ENCODE data around the gene EMP3.
"Not testable (repeated sequence)": the region's sequence is repeated elsewhere in the genome, so short reads cannot be mapped to it uniquely, and the experiment has no call there.

Gene EMP3

GRCh38 chr19:48346191-48346590 is 20.8 kb downstream of the EMP3 start:
- DNase-seq (ENCODE audit: low read depth in 2 of 2) = no peak

GRCh38 chr19:48348045-48348444 is 22.7 kb downstream of the EMP3 start:
- DNase-seq (ENCODE audit: low read depth in 2 of 2) = no peak

GRCh38 chr19:48348737-48349136 is 23.4 kb downstream of the EMP3 start:
- no peak for DNase-seq (ENCODE audit: low read depth in 2 of 2)

GRCh38 chr19:48350856-48351255 is 25.5 kb downstream of the EMP3 start:
- no peak for DNase-seq (ENCODE audit: low read depth in 2 of 2)

- peak in 1 of 2 donors; percentile 64 for DNase-seq (ENCODE audit: low read depth in 2 of 2)
Observed at GRCh38 chr19:48351341-48351752, 26.0 kb downstream of the EMP3 start.

- no peak for DNase-seq (ENCODE audit: low read depth in 2 of 2)
Observed at GRCh38 chr19:48353677-48354076, 28.3 kb downstream of the EMP3 start.

GRCh38 chr19:48354332-48354992 is 29.1 kb downstream of the EMP3 start:
- DNase-seq (ENCODE audit: low read depth in 2 of 2) = no peak

- no peak for DNase-seq (ENCODE audit: low read depth in 2 of 2)
Observed at GRCh38 chr19:48355365-48355954, 30.1 kb downstream of the EMP3 start.

- DNase-seq (ENCODE audit: low read depth in 2 of 2) = no peak
Observed at GRCh38 chr19:48359123-48359522, 33.8 kb downstream of the EMP3 start.

- DNase-seq (ENCODE audit: low read depth in 2 of 2) = no peak
Observed at GRCh38 chr19:48361912-48362311, 36.6 kb downstream of the EMP3 start.

GRCh38 chr19:48362716-48363499 is 37.6 kb downstream of the EMP3 start:
- peak; percentile 87 to 88 for DNase-seq (ENCODE audit: low read depth in 2 of 2)

GRCh38 chr19:48363500-48363809 is 38.1 kb downstream of the EMP3 start:
- DNase-seq (ENCODE audit: low read depth in 2 of 2) = no peak

GRCh38 chr19:48363810-48364597 is 38.7 kb downstream of the EMP3 start, which contains the start of the genes SYNGR4 and TMEM143:
TSS of gene SYNGR4 (plus strand) at chr19:48364367. CDS start at chr19:48365843, 1,476 bp downstream.
TSS of gene TMEM143 (minus strand) at chr19:48363940. CDS start at chr19:48363920, 20 bp downstream.
- DNase-seq (ENCODE audit: low read depth in 2 of 2) = peak; percentile 97 to 98

GRCh38 chr19:48364598-48365348 is 39.4 kb downstream of the EMP3 start:
- no peak for DNase-seq (ENCODE audit: low read depth in 2 of 2)

- no peak for DNase-seq (ENCODE audit: low read depth in 2 of 2)
Observed at GRCh38 chr19:48365602-48366001, 40.2 kb downstream of the EMP3 start.

- DNase-seq (ENCODE audit: low read depth in 2 of 2) = no peak
Observed at GRCh38 chr19:48367855-48368254, 42.5 kb downstream of the EMP3 start.

GRCh38 chr19:48368936-48369335 is 43.6 kb downstream of the EMP3 start:
- no peak for DNase-seq (ENCODE audit: low read depth in 2 of 2)

- DNase-seq (ENCODE audit: low read depth in 2 of 2) = no peak
Observed at GRCh38 chr19:48370955-48371354, 45.6 kb downstream of the EMP3 start.

- no peak for DNase-seq (ENCODE audit: low read depth in 2 of 2)
Observed at GRCh38 chr19:48371367-48371766, 46.0 kb downstream of the EMP3 start.

GRCh38 chr19:48371771-48372170 is 46.4 kb downstream of the EMP3 start:
- not testable (repeated sequence) for DNase-seq (ENCODE audit: low read depth in 2 of 2)

GRCh38 chr19:48372904-48373303 is 47.6 kb downstream of the EMP3 start:
- no peak for DNase-seq (ENCODE audit: low read depth in 2 of 2)
